Keratinocyte (primary cell): ENCODE measurements around the gene OR13D1. TPM values are rescaled to one million over a fixed set of nuclear protein-coding genes. Genes with fewer than 3 reads are reported as not detected.
"Not testable (repeated sequence)": the region's sequence is repeated elsewhere in the genome, so short reads cannot be mapped to it uniquely, and the experiment has no call there.

ENCODE experiments used
- DNase-seq: peaks from one replicate; pipeline ENCODE4 v3.0.0-alpha.2; 2011; ENCODE audit warnings: low read depth, missing footprints, low spot score
- FAIRE-seq: peaks from 2 replicates; lab custom pipeline; 2011; peaks lifted over from hg19 to GRCh38; lab: Jason Lieb, UNC
- H2AFZ ChIP-seq: 2 replicates; pipeline ENCODE4 v1.6.0; 2012; ENCODE audit warnings: low read length, control low read depth, inconsistent platforms; ENCODE audit not compliant: control insufficient read depth
- H3K27ac ChIP-seq: 2 replicates; pipeline ENCODE4 v1.5.1; 2011; ENCODE audit warnings: low read length; ENCODE audit not compliant: control insufficient read depth, insufficient read depth
- H3K27me3 ChIP-seq: 3 replicates; pipeline ENCODE4 v1.6.0; 2011; ENCODE audit warnings: low read length; ENCODE audit not compliant: control insufficient read depth, insufficient read depth; ENCODE audit errors: extremely low read depth
- H3K36me3 ChIP-seq, 2 experiments: 2 replicates in 1 of 2; 3 replicates in 1 of 2; pipeline ENCODE4 v1.5.1; 2011; ENCODE audit warnings: low read length in 2 of 2, mild to moderate bottlenecking in 1 of 2; ENCODE audit not compliant: control insufficient read depth in 2 of 2, insufficient read depth in 2 of 2; ENCODE audit errors: extremely low read depth in 1 of 2
- H3K4me1 ChIP-seq: 3 replicates; pipeline ENCODE4 v1.5.1; 2011; ENCODE audit warnings: low read length; ENCODE audit not compliant: control insufficient read depth, insufficient read depth; ENCODE audit errors: extremely low read depth
- H3K4me2 ChIP-seq: 3 replicates; pipeline ENCODE4 v1.6.0; 2011; ENCODE audit warnings: low read depth, low read length; ENCODE audit not compliant: control insufficient read depth, insufficient read depth; ENCODE audit errors: extremely low read depth
- H3K4me3 ChIP-seq, 3 experiments: fragments of 200-600 bp in 1 of 3; sonication (generic) in 1 of 3; 2 replicates in 2 of 3; 3 replicates in 1 of 3; pipeline ENCODE4 v1.5.1; 2011 to 2016; ENCODE audit warnings: low read length in 3 of 3, mild to moderate bottlenecking in 3 of 3, control low read depth in 2 of 3, inconsistent platforms in 1 of 3, low read depth in 1 of 3, mixed read lengths in 1 of 3, mixed run types in 1 of 3, moderate library complexity in 1 of 3; ENCODE audit not compliant: control insufficient read depth in 2 of 3, insufficient read depth in 2 of 3; ENCODE audit errors: extremely low read depth in 1 of 3
- H3K79me2 ChIP-seq: 2 replicates; pipeline ENCODE4 v1.6.0; 2012; ENCODE audit warnings: low read length; ENCODE audit not compliant: control insufficient read depth, insufficient read depth
- H3K9ac ChIP-seq: 3 replicates; pipeline ENCODE4 v1.6.0; 2011; ENCODE audit warnings: low read length; ENCODE audit not compliant: control insufficient read depth, insufficient read depth; ENCODE audit errors: extremely low read depth
- H3K9me1 ChIP-seq: 3 replicates; pipeline ENCODE4 v1.6.0; 2011; ENCODE audit warnings: low read length; ENCODE audit not compliant: control insufficient read depth, insufficient read depth; ENCODE audit errors: extremely low read depth
- H3K9me3 ChIP-seq: 2 replicates; pipeline ENCODE4 v1.5.1; 2012; ENCODE audit warnings: low read depth, low read length; ENCODE audit not compliant: control insufficient read depth
- H4K20me1 ChIP-seq: 3 replicates; pipeline ENCODE4 v1.6.0; 2011; ENCODE audit warnings: low read length; ENCODE audit not compliant: control insufficient read depth, insufficient read depth; ENCODE audit errors: extremely low read depth
- CTCF ChIP-seq, 3 experiments: IDR thresholded peaks in 1 of 3; conservative IDR thresholded peaks in 1 of 3; optimal IDR thresholded peaks in 1 of 3; 2 replicates in 2 of 3; 3 replicates in 1 of 3; pipeline versions ENCODE3 to v1.5.1; 2011; ENCODE audit warnings: low read length in 3 of 3, mild to moderate bottlenecking in 3 of 3, moderate library complexity in 2 of 3, control low read depth in 1 of 3, inconsistent platforms in 1 of 3; ENCODE audit not compliant: insufficient read depth in 2 of 3; ENCODE audit errors: extremely low read depth in 1 of 3
- EZH2 ChIP-seq: IDR thresholded peaks from one replicate; pipeline ENCODE4 v1.6.1; 2012; ENCODE audit warnings: inconsistent platforms, mild to moderate bottlenecking, low read length, moderate library complexity
- dilution Hi-C: fragments of 300-500 bp; cut with MboI; formaldehyde crosslinking; loops from one replicate; pipeline ENCODE4 v1.7.0; 2020; ENCODE audit warnings: low sequenced_read_pairs; ENCODE audit not compliant: extremely low pct_ligation_motif_present
- polyA plus RNA-seq, 5 experiments: library from polyadenylated mRNA; depleted of rRNA in 3 of 5; stranded (reverse) in 3 of 5; stranded (forward) in 1 of 5; unstranded in 1 of 5; fragments of >200 nt; gene quantifications; 1 replicate in 1 of 5; 2 replicates in 3 of 5; 3 replicates in 1 of 5; pipeline versions ENCODE4 v1.2.1 to v1.2.3, GENCODE V29; 2011 to 2012; ENCODE audit warnings: missing spikeins in 2 of 5, low read depth in 1 of 5, low replicate concordance in 1 of 5

The OR13D1 gene
- polyA plus RNA-seq, 1 donor (not counting 4 experiments of a cell fraction or from before 2014, with no cell fraction given), result not detected

- Histone ChIP-seq H3K9me1 (no peaks in the 10 kb centered on the region), H3K27me3 (no peaks in the 10 kb centered on the region), H3K9ac (no peak overlapping the region), H3K27ac (no peak overlapping the region), H3K79me2 (no peaks in the 10 kb centered on the region), H3K36me3 (no peaks in the 10 kb centered on the region), H4K20me1 (no peaks in the 10 kb centered on the region), H3K4me3 (no peak overlapping the region), H2AFZ (no peak overlapping the region), H3K9me3 (no peaks in the 10 kb centered on the region), H3K4me2 (no peak overlapping the region), H3K4me1 (no peaks in the 10 kb centered on the region)
- no peak for DNase-seq
- TF ChIP-seq CTCF (optimal IDR thresholded peaks at IDR 0.05 in 1 of 3, IDR thresholded peaks at IDR 0.05 in 1 of 3, conservative IDR thresholded peaks at IDR 0.05 in 1 of 3; ENCODE audit: extremely low read depth in 1 of 3, insufficient read depth in 2 of 3, low read length in 3 of 3) (no peak), EZH2 (no peak)
- FAIRE-seq, result no peak
- dilution Hi-C loops, result no loop called here
These were observed 8.2 kb upstream of the OR13D1 start for GRCh38 chr9:104686081-104686480.

GRCh38 chr9:104700306-104700705, 6.0 kb downstream of the OR13D1 start:
- Histone ChIP-seq H3K4me2 (no peak overlapping the region), H3K27me3 (no peaks in the 10 kb centered on the region), H2AFZ (no peak overlapping the region), H3K27ac (no peak overlapping the region), H3K9me1 (no peaks in the 10 kb centered on the region), H3K4me1 (no peaks in the 10 kb centered on the region), H3K9me3 (no peaks in the 10 kb centered on the region), H3K9ac (no peak overlapping the region), H3K4me3 (no peak overlapping the region), H3K36me3 (no peaks in the 10 kb centered on the region), H4K20me1 (no peaks in the 10 kb centered on the region), H3K79me2 (no peaks in the 10 kb centered on the region)
- dilution Hi-C loops, result no loop called here
- no peak for DNase-seq
- TF ChIP-seq CTCF (optimal IDR thresholded peaks at IDR 0.05 in 1 of 3, IDR thresholded peaks at IDR 0.05 in 1 of 3, conservative IDR thresholded peaks at IDR 0.05 in 1 of 3; ENCODE audit: extremely low read depth in 1 of 3, insufficient read depth in 2 of 3, low read length in 3 of 3) (no peak), EZH2 (no peak)
- FAIRE-seq, result no peak

GRCh38 chr9:104708737-104709136, 14.4 kb downstream of the OR13D1 start:
- dilution Hi-C loops, H3K9ac ChIP-seq, H3K79me2 ChIP-seq, FAIRE-seq, H3K27me3 ChIP-seq, H3K4me2 ChIP-seq, H3K36me3 ChIP-seq, H3K4me3 ChIP-seq, H3K4me1 ChIP-seq, H4K20me1 ChIP-seq, H3K9me1 ChIP-seq, H3K9me3 ChIP-seq, DNase-seq, H3K27ac ChIP-seq, H2AFZ ChIP-seq: not testable (repeated sequence)
